ENCODE results near the gene ARHGEF17.

ARHGEF17 gene

GRCh38 chr11:73345481-73346160 lies 37.5 kb downstream of the ARHGEF17 start:
- Histone ChIP-seq H3K36me3 (ENCODE audit: control insufficient read depth, insufficient read depth, low read length) (no peaks in the 10 kb centered on the region), H3K9me3 (ENCODE audit: control insufficient read depth, insufficient read depth, low read length) (no peaks in the 10 kb centered on the region), H3K4me3 (ENCODE audit: low read length) (no peak overlapping the region), H3K27me3 (ENCODE audit: control insufficient read depth, insufficient read depth, low read length) (peaks cover 11% of the 10 kb centered on the region; the same call in 1 of the 2 replicates), H3K27ac (ENCODE audit: low read length) (no peak overlapping the region), H3K4me1 (ENCODE audit: control insufficient read depth, insufficient read depth, low read length) (peaks cover 5% of the 10 kb centered on the region)
- DNase-seq (ENCODE audit: low read depth, low spot score): no peak
- WGBS (ENCODE audit: insufficient coverage, insufficient read length): no CpG with 5 or more reads among the region's 5 CpGs

- no CpG with 5 or more reads among the region's 10 CpGs for WGBS (ENCODE audit: insufficient coverage, insufficient read length)
- H3K9me3 ChIP-seq (ENCODE audit: control insufficient read depth, insufficient read depth, low read length): no peaks in the 10 kb centered on the region
- H3K36me3 ChIP-seq (ENCODE audit: control insufficient read depth, insufficient read depth, low read length): no peaks in the 10 kb centered on the region
- H3K27me3 ChIP-seq (ENCODE audit: control insufficient read depth, insufficient read depth, low read length): peaks cover 11% of the 10 kb centered on the region; the same call in 1 of the 2 replicates
- no peak overlapping the region for H3K4me3 ChIP-seq (ENCODE audit: low read length)
- DNase-seq (ENCODE audit: low read depth, low spot score): no peak
- no peak overlapping the region for H3K27ac ChIP-seq (ENCODE audit: low read length)
- H3K4me1 ChIP-seq (ENCODE audit: control insufficient read depth, insufficient read depth, low read length): peaks cover 5% of the 10 kb centered on the region
Measured at GRCh38 chr11:73346186-73346935, 38.3 kb downstream of the ARHGEF17 start.

- DNase-seq (ENCODE audit: low read depth, low spot score): no peak
- H3K4me3 ChIP-seq (ENCODE audit: low read length): no peak overlapping the region
- peaks cover 5% of the 10 kb centered on the region for H3K4me1 ChIP-seq (ENCODE audit: control insufficient read depth, insufficient read depth, low read length)
- H3K27ac ChIP-seq (ENCODE audit: low read length): no peak overlapping the region
- H3K27me3 ChIP-seq (ENCODE audit: control insufficient read depth, insufficient read depth, low read length): peaks cover 6% of the 10 kb centered on the region; the same call in 1 of the 2 replicates
- no peaks in the 10 kb centered on the region for H3K9me3 ChIP-seq (ENCODE audit: control insufficient read depth, insufficient read depth, low read length)
- no CpG with 5 or more reads among the region's 12 CpGs for WGBS (ENCODE audit: insufficient coverage, insufficient read length)
- H3K36me3 ChIP-seq (ENCODE audit: control insufficient read depth, insufficient read depth, low read length): no peaks in the 10 kb centered on the region
Measured at GRCh38 chr11:73347067-73347466, 39.0 kb downstream of the ARHGEF17 start.

GRCh38 chr11:73348838-73349237 lies 40.8 kb downstream of the ARHGEF17 start:
- no peaks in the 10 kb centered on the region for H3K4me1 ChIP-seq (ENCODE audit: control insufficient read depth, insufficient read depth, low read length)
- no CpG with 5 or more reads among the region's 5 CpGs for WGBS (ENCODE audit: insufficient coverage, insufficient read length)
- no peak overlapping the region for H3K27ac ChIP-seq (ENCODE audit: low read length)
- no peaks in the 10 kb centered on the region for H3K9me3 ChIP-seq (ENCODE audit: control insufficient read depth, insufficient read depth, low read length)
- no peaks in the 10 kb centered on the region for H3K27me3 ChIP-seq (ENCODE audit: control insufficient read depth, insufficient read depth, low read length)
- no peaks in the 10 kb centered on the region for H3K36me3 ChIP-seq (ENCODE audit: control insufficient read depth, insufficient read depth, low read length)
- no peak for DNase-seq (ENCODE audit: low read depth, low spot score)
- H3K4me3 ChIP-seq (ENCODE audit: low read length): no peak overlapping the region

GRCh38 chr11:73349633-73350032 lies 41.6 kb downstream of the ARHGEF17 start:
- H3K9me3 ChIP-seq (ENCODE audit: control insufficient read depth, insufficient read depth, low read length): no peaks in the 10 kb centered on the region
- H3K36me3 ChIP-seq (ENCODE audit: control insufficient read depth, insufficient read depth, low read length): no peaks in the 10 kb centered on the region
- no peak overlapping the region for H3K27ac ChIP-seq (ENCODE audit: low read length)
- no CpG with 5 or more reads among the region's 6 CpGs for WGBS (ENCODE audit: insufficient coverage, insufficient read length)
- no peak overlapping the region for H3K4me3 ChIP-seq (ENCODE audit: low read length)
- H3K27me3 ChIP-seq (ENCODE audit: control insufficient read depth, insufficient read depth, low read length): no peaks in the 10 kb centered on the region
- DNase-seq (ENCODE audit: low read depth, low spot score): no peak
- H3K4me1 ChIP-seq (ENCODE audit: control insufficient read depth, insufficient read depth, low read length): no peaks in the 10 kb centered on the region

- Histone ChIP-seq H3K4me3 (ENCODE audit: low read length) (no peak overlapping the region), H3K27me3 (ENCODE audit: control insufficient read depth, insufficient read depth, low read length) (no peaks in the 10 kb centered on the region), H3K9me3 (ENCODE audit: control insufficient read depth, insufficient read depth, low read length) (no peaks in the 10 kb centered on the region), H3K27ac (ENCODE audit: low read length) (no peak overlapping the region), H3K36me3 (ENCODE audit: control insufficient read depth, insufficient read depth, low read length) (no peaks in the 10 kb centered on the region), H3K4me1 (ENCODE audit: control insufficient read depth, insufficient read depth, low read length) (no peaks in the 10 kb centered on the region)
- DNase-seq (ENCODE audit: low read depth, low spot score): no peak
- no CpG with 5 or more reads among the region's 16 CpGs for WGBS (ENCODE audit: insufficient coverage, insufficient read length)
Measured at GRCh38 chr11:73350908-73351636, 43.0 kb downstream of the ARHGEF17 start.

GRCh38 chr11:73353422-73353821 lies 45.3 kb downstream of the ARHGEF17 start:
- Histone ChIP-seq H3K27me3 (ENCODE audit: control insufficient read depth, insufficient read depth, low read length) (no peaks in the 10 kb centered on the region), H3K9me3 (ENCODE audit: control insufficient read depth, insufficient read depth, low read length) (no peaks in the 10 kb centered on the region), H3K4me1 (ENCODE audit: control insufficient read depth, insufficient read depth, low read length) (no peaks in the 10 kb centered on the region), H3K4me3 (ENCODE audit: low read length) (no peak overlapping the region), H3K27ac (ENCODE audit: low read length) (no peak overlapping the region), H3K36me3 (ENCODE audit: control insufficient read depth, insufficient read depth, low read length) (no peaks in the 10 kb centered on the region)
- DNase-seq (ENCODE audit: low read depth, low spot score): no peak
- WGBS (ENCODE audit: insufficient coverage, insufficient read length): no CpG with 5 or more reads among the region's 4 CpGs

- H3K4me1 ChIP-seq (ENCODE audit: control insufficient read depth, insufficient read depth, low read length): no peaks in the 10 kb centered on the region
- no peak overlapping the region for H3K4me3 ChIP-seq (ENCODE audit: low read length)
- WGBS (ENCODE audit: insufficient coverage, insufficient read length): no CpG with 5 or more reads among the region's 4 CpGs
- H3K36me3 ChIP-seq (ENCODE audit: control insufficient read depth, insufficient read depth, low read length): no peaks in the 10 kb centered on the region
- no peaks in the 10 kb centered on the region for H3K27me3 ChIP-seq (ENCODE audit: control insufficient read depth, insufficient read depth, low read length)
- DNase-seq (ENCODE audit: low read depth, low spot score): no peak
- no peaks in the 10 kb centered on the region for H3K9me3 ChIP-seq (ENCODE audit: control insufficient read depth, insufficient read depth, low read length)
- H3K27ac ChIP-seq (ENCODE audit: low read length): no peak overlapping the region
Measured at GRCh38 chr11:73355109-73355508, 47.0 kb downstream of the ARHGEF17 start.

- no peaks in the 10 kb centered on the region for H3K4me1 ChIP-seq (ENCODE audit: control insufficient read depth, insufficient read depth, low read length)
- DNase-seq (ENCODE audit: low read depth, low spot score): no peak
- WGBS (ENCODE audit: insufficient coverage, insufficient read length): no CpG with 5 or more reads among the region's 22 CpGs
Measured at GRCh38 chr11:73356979-73357860, 49.1 kb downstream of the ARHGEF17 start.

GRCh38 chr11:73358071-73358470 lies 50.0 kb downstream of the ARHGEF17 start:
- no peaks in the 10 kb centered on the region for H3K27me3 ChIP-seq (ENCODE audit: control insufficient read depth, insufficient read depth, low read length)
- H3K27ac ChIP-seq (ENCODE audit: low read length): no peak overlapping the region
- no CpG with 5 or more reads among the region's 5 CpGs for WGBS (ENCODE audit: insufficient coverage, insufficient read length)
- H3K9me3 ChIP-seq (ENCODE audit: control insufficient read depth, insufficient read depth, low read length): no peaks in the 10 kb centered on the region
- H3K4me3 ChIP-seq (ENCODE audit: low read length): no peak overlapping the region
- DNase-seq (ENCODE audit: low read depth, low spot score): no peak
- peaks cover 2% of the 10 kb centered on the region for H3K4me1 ChIP-seq (ENCODE audit: control insufficient read depth, insufficient read depth, low read length)
- H3K36me3 ChIP-seq (ENCODE audit: control insufficient read depth, insufficient read depth, low read length): no peaks in the 10 kb centered on the region; the same call in 1 of the 2 replicates

More at GRCh38 chr11:73356979-73357860, 49.1 kb downstream of the ARHGEF17 start:
- no peaks in the 10 kb centered on the region for H3K27me3 ChIP-seq (ENCODE audit: control insufficient read depth, insufficient read depth, low read length)
- no peak overlapping the region for H3K4me3 ChIP-seq (ENCODE audit: low read length)
- no peaks in the 10 kb centered on the region for H3K9me3 ChIP-seq (ENCODE audit: control insufficient read depth, insufficient read depth, low read length)
- no peak overlapping the region for H3K27ac ChIP-seq (ENCODE audit: low read length)
- H3K36me3 ChIP-seq (ENCODE audit: control insufficient read depth, insufficient read depth, low read length): no peaks in the 10 kb centered on the region

Data from iPS DF 6.9 (cell line).